RWPE2 (cell line): ENCODE data around the gene EEIG1.

Experiments
- ATAC-seq: fragments of 200-7000 bp; cut with Tn5 transposase; 3 replicates; pipeline ENCODE4 v1.9.1; 2021; ENCODE audit warnings: low read depth
- DNase-seq: peaks from one replicate; pipeline ENCODE4 v3.0.0-alpha.2; 2020; ENCODE audit warnings: low spot score
- H3K27ac ChIP-seq: fragments of 450-650 bp; 2 replicates; pipeline ENCODE4 v1.5.1; 2017; ENCODE audit warnings: mild to moderate bottlenecking; ENCODE audit not compliant: poor library complexity, severe bottlenecking
- H3K27me3 ChIP-seq: fragments of 250-450 bp; sonication (Bioruptor Pico); 2 replicates; pipeline ENCODE4 v1.5.1; 2021; ENCODE audit warnings: mild to moderate bottlenecking, moderate library complexity; ENCODE audit not compliant: insufficient read depth, poor library complexity, severe bottlenecking
- H3K36me3 ChIP-seq: fragments of 250-450 bp; sonication (Bioruptor Pico); 2 replicates; pipeline ENCODE4 v1.5.1; 2020; ENCODE audit warnings: low read depth, mild to moderate bottlenecking, moderate library complexity
- H3K4me1 ChIP-seq: fragments of 250-450 bp; sonication (Bioruptor Pico); 2 replicates; pipeline ENCODE4 v1.5.1; 2021; ENCODE audit warnings: mild to moderate bottlenecking, moderate library complexity; ENCODE audit not compliant: insufficient read depth, poor library complexity, severe bottlenecking
- H3K4me3 ChIP-seq: fragments of 250-450 bp; sonication (Bioruptor Pico); 2 replicates; pipeline ENCODE4 v1.5.1; 2021; ENCODE audit warnings: mild to moderate bottlenecking, moderate library complexity; ENCODE audit not compliant: severe bottlenecking
- H3K9me3 ChIP-seq: fragments of 250-450 bp; sonication (Bioruptor Pico); 2 replicates; pipeline ENCODE4 v1.5.1; 2021; ENCODE audit warnings: mild to moderate bottlenecking, moderate library complexity; ENCODE audit not compliant: severe bottlenecking
- CTCF ChIP-seq: fragments of 450-650 bp; IDR thresholded peaks from one replicate; pipeline ENCODE4 v1.5.1; 2017; ENCODE audit warnings: mild to moderate bottlenecking, moderate library complexity; ENCODE audit not compliant: poor library complexity, severe bottlenecking

EEIG1 gene

GRCh38 chr9:127945942-127946341, 34.8 kb downstream of the EEIG1 start:
- Histone ChIP-seq H3K4me1 (no peaks in the 10 kb centered on the region), H3K27ac (no peak overlapping the region), H3K9me3 (no peaks in the 10 kb centered on the region), H3K4me3 (no peak overlapping the region), H3K36me3 (no peaks in the 10 kb centered on the region; the same call in 1 of the 2 replicates), H3K27me3 (no peaks in the 10 kb centered on the region)
- ATAC-seq: no peak
- no peak for TF ChIP-seq CTCF
- no peak for DNase-seq

GRCh38 chr9:127945338-127945737, 35.5 kb downstream of the EEIG1 start:
- DNase-seq (no peak), ATAC-seq (no peak)
- TF ChIP-seq CTCF: no peak
- no peak overlapping the region for H3K27ac ChIP-seq
- H3K4me1 ChIP-seq: no peaks in the 10 kb centered on the region
- H3K9me3 ChIP-seq: no peaks in the 10 kb centered on the region
- no peak overlapping the region for H3K4me3 ChIP-seq
- no peaks in the 10 kb centered on the region; the same call in 1 of the 2 replicates for H3K36me3 ChIP-seq
- H3K27me3 ChIP-seq: no peaks in the 10 kb centered on the region

- no peaks in the 10 kb centered on the region; the same call in 1 of the 2 replicates for H3K36me3 ChIP-seq
- TF ChIP-seq CTCF: no peak
- no peak for ATAC-seq
These were observed 36.1 kb downstream of the EEIG1 start for GRCh38 chr9:127944586-127945218.

GRCh38 chr9:127943731-127944144, 37.1 kb downstream of the EEIG1 start:
- Histone ChIP-seq H3K9me3 (no peaks in the 10 kb centered on the region), H3K4me3 (no peak overlapping the region), H3K27ac (no peak overlapping the region), H3K27me3 (no peaks in the 10 kb centered on the region), H3K36me3 (no peaks in the 10 kb centered on the region; the same call in 1 of the 2 replicates), H3K4me1 (no peaks in the 10 kb centered on the region)
- DNase-seq (no peak), ATAC-seq (peak; percentile 82)
- TF ChIP-seq CTCF: peak; percentile 80

More at GRCh38 chr9:127944586-127945218, 36.1 kb downstream of the EEIG1 start:
- Histone ChIP-seq H3K4me3 (no peak overlapping the region), H3K27me3 (no peaks in the 10 kb centered on the region), H3K27ac (no peak overlapping the region), H3K4me1 (no peaks in the 10 kb centered on the region), H3K9me3 (no peaks in the 10 kb centered on the region)
- no peak for DNase-seq

GRCh38 chr9:127943011-127943662, 37.7 kb downstream of the EEIG1 start:
- ATAC-seq (peak; percentile 4; the same call in 1 of the 3 replicates), DNase-seq (no peak)
- no peaks in the 10 kb centered on the region for H3K4me1 ChIP-seq
- no peaks in the 10 kb centered on the region for H3K9me3 ChIP-seq
- no peak for TF ChIP-seq CTCF
- H3K27ac ChIP-seq: no peak overlapping the region
- no peaks in the 10 kb centered on the region for H3K27me3 ChIP-seq
- H3K4me3 ChIP-seq: no peak overlapping the region
- no peaks in the 10 kb centered on the region; the same call in 1 of the 2 replicates for H3K36me3 ChIP-seq
